Osteoblast (primary cell): ENCODE data around the gene FOXRED2. TPM values are rescaled to one million over a fixed set of nuclear protein-coding genes. Genes with fewer than 3 reads are reported as not detected.
A peak's percentile ranks its signal among the peaks of the same experiment; 100 is the strongest.

Experiments used
- DNase-seq: peaks from one replicate; pipeline ENCODE4 v3.0.0; 2011; ENCODE audit warnings: low spot score, mixed read lengths; ENCODE audit not compliant: insufficient read length; ENCODE audit errors: missing footprints
- H2AFZ ChIP-seq: 2 replicates; pipeline ENCODE4 v1.6.0; 2011; ENCODE audit warnings: mild to moderate bottlenecking, low read length
- H3K27ac ChIP-seq: 2 replicates; pipeline ENCODE4 v1.5.1; 2011; ENCODE audit warnings: mild to moderate bottlenecking, low read depth, low read length, moderate library complexity
- H3K27me3 ChIP-seq: 2 replicates; pipeline ENCODE4 v1.6.0; 2012; ENCODE audit warnings: mild to moderate bottlenecking, control low read depth, inconsistent platforms, low read length, moderate library complexity; ENCODE audit not compliant: insufficient read depth
- H3K36me3 ChIP-seq: 2 replicates; pipeline ENCODE4 v1.5.1; 2011; ENCODE audit warnings: mild to moderate bottlenecking, low read length, control low read depth, moderate library complexity; ENCODE audit not compliant: insufficient read depth
- H3K4me1 ChIP-seq: 2 replicates; pipeline ENCODE4 v1.5.1; 2011; ENCODE audit warnings: mild to moderate bottlenecking, low read length, control low read depth, moderate library complexity; ENCODE audit not compliant: insufficient read depth
- H3K4me2 ChIP-seq: 2 replicates; pipeline ENCODE4 v1.6.0; 2011; ENCODE audit warnings: mild to moderate bottlenecking, low read length; ENCODE audit not compliant: insufficient read depth
- H3K4me3 ChIP-seq: fragments of 200-600 bp; sonication (generic); 3 replicates; pipeline ENCODE4 v1.5.1; 2012; ENCODE audit warnings: mild to moderate bottlenecking, low read length, inconsistent platforms; ENCODE audit not compliant: insufficient read depth
- H3K79me2 ChIP-seq: 2 replicates; pipeline ENCODE4 v1.6.0; 2012; ENCODE audit warnings: mild to moderate bottlenecking, low read length, control low read depth, inconsistent platforms; ENCODE audit not compliant: insufficient read depth
- H3K9me3 ChIP-seq: 2 replicates; pipeline ENCODE4 v1.5.1; 2011; ENCODE audit warnings: low read depth, low read length, control low read depth
- H4K20me1 ChIP-seq: 2 replicates; pipeline ENCODE4 v1.6.0; 2012; ENCODE audit warnings: mild to moderate bottlenecking, low read length, control low read depth; ENCODE audit not compliant: insufficient read depth
- total RNA-seq: library from RNA; depleted of rRNA; stranded (reverse); fragments of >200 nt; gene quantifications from 2 replicates; pipeline ENCODE4 v1.2.3, GENCODE V29; 2012
- TF ChIP-seq, protein P1 (sequence below): IDR thresholded peaks from 2 replicates; pipeline ENCODE4 v1.5.1; 2011; ENCODE audit warnings: mild to moderate bottlenecking, low read depth, low read length, moderate library complexity; ENCODE audit errors: extremely low read depth

The FOXRED2 gene
- total RNA-seq, 1 donor: 16.3 TPM

DNA sequence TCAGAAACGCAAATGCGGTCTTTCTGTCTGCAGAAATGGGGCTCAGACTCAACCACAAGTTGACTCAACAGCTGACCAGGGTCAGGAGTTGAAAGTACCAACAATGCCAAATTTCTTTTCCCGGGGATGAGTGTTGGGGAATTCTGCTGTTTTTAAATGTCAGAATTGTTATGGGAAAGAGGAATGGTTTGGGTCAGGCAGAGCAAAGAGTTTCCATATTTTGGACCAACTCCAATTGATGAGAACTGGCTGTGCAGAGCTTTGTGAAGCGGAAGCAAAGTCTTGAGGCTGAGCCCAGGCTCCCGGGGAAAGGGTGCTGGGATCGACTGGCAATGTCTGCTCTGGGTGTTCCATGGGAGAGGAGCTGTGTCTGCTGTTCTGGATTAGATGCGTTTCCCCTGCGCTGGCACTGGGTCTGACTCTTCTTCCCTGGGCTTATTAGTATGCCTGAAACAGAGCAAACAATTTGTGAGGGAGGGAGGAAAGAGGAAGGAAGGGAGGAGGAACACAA lies 61.6 kb downstream of the FOXRED2 start:
- Histone ChIP-seq H3K4me3 (peak overlapping the region; percentile 2), H3K4me2 (peak overlapping the region; percentile 36), H4K20me1 (no peaks in the 10 kb centered on the region)

GRCh38 chr22:36443198-36443770 lies 63.6 kb downstream of the FOXRED2 start:
- Histone ChIP-seq H3K4me2 (no peak overlapping the region), H2AFZ (no peak overlapping the region), H3K9me3 (no peaks in the 10 kb centered on the region), H3K27me3 (no peaks in the 10 kb centered on the region), H3K27ac (no peak overlapping the region), H3K4me1 (peaks cover 31% of the 10 kb centered on the region), H3K36me3 (no peaks in the 10 kb centered on the region), H3K4me3 (no peak overlapping the region), H3K79me2 (no peaks in the 10 kb centered on the region), H4K20me1 (no peaks in the 10 kb centered on the region)
- TF ChIP-seq, protein P1, sequence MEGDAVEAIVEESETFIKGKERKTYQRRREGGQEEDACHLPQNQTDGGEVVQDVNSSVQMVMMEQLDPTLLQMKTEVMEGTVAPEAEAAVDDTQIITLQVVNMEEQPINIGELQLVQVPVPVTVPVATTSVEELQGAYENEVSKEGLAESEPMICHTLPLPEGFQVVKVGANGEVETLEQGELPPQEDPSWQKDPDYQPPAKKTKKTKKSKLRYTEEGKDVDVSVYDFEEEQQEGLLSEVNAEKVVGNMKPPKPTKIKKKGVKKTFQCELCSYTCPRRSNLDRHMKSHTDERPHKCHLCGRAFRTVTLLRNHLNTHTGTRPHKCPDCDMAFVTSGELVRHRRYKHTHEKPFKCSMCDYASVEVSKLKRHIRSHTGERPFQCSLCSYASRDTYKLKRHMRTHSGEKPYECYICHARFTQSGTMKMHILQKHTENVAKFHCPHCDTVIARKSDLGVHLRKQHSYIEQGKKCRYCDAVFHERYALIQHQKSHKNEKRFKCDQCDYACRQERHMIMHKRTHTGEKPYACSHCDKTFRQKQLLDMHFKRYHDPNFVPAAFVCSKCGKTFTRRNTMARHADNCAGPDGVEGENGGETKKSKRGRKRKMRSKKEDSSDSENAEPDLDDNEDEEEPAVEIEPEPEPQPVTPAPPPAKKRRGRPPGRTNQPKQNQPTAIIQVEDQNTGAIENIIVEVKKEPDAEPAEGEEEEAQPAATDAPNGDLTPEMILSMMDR: no peak
- DNase-seq: no peak

More for the DNA sequence above, 61.6 kb downstream of the FOXRED2 start:
- H3K4me1 ChIP-seq: peaks cover 17% of the 10 kb centered on the region
- TF ChIP-seq, protein P1: no peak
- no peaks in the 10 kb centered on the region for H3K36me3 ChIP-seq
- peak; percentile 95 for DNase-seq
- H3K9me3 ChIP-seq: no peaks in the 10 kb centered on the region
- H2AFZ ChIP-seq: peak overlapping the region; percentile 30
- H3K79me2 ChIP-seq: no peaks in the 10 kb centered on the region
- H3K27me3 ChIP-seq: no peaks in the 10 kb centered on the region
- peak overlapping the region; percentile 64 for H3K27ac ChIP-seq

DNA sequence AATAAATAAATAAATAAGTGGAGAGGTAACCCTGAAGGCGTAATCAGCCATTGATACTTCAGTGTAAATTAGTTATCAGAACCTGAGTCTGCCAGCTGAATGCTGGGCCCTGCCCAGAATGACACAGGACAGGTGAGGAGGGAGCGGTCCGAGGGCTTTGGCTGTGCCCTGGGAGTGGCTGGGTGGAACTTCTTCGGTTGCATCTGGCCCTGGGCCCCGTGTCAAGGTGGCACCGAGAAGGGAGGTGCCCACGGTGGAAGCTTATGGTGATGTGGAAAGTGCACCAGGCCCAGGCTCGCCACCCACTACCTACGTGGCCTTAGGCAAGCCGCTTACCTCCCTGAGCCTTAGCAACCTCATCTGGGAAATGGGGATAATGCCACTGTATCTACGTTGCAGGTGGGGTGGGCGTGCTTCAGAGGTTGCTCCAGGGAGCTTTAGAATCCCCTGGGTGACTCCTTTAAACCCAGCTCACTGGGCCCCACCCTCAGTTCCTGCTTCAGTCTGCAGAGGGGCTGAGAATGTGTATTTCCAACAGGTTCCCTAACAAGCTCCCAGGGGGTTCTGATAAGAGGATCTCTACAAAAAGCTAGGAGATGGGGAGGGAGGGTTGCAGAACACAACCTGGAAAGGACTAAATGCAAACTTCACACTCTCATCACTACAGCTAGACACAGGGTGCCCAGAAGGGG lies 64.2 kb downstream of the FOXRED2 start:
- TF ChIP-seq, protein P1: no peak
- Histone ChIP-seq H2AFZ (no peak overlapping the region), H3K79me2 (no peaks in the 10 kb centered on the region), H3K4me3 (no peak overlapping the region), H3K27ac (no peak overlapping the region), H3K4me1 (peaks cover 31% of the 10 kb centered on the region), H4K20me1 (no peaks in the 10 kb centered on the region), H3K9me3 (no peaks in the 10 kb centered on the region), H3K36me3 (no peaks in the 10 kb centered on the region), H3K4me2 (no peak overlapping the region), H3K27me3 (no peaks in the 10 kb centered on the region)
- no peak for DNase-seq

DNA sequence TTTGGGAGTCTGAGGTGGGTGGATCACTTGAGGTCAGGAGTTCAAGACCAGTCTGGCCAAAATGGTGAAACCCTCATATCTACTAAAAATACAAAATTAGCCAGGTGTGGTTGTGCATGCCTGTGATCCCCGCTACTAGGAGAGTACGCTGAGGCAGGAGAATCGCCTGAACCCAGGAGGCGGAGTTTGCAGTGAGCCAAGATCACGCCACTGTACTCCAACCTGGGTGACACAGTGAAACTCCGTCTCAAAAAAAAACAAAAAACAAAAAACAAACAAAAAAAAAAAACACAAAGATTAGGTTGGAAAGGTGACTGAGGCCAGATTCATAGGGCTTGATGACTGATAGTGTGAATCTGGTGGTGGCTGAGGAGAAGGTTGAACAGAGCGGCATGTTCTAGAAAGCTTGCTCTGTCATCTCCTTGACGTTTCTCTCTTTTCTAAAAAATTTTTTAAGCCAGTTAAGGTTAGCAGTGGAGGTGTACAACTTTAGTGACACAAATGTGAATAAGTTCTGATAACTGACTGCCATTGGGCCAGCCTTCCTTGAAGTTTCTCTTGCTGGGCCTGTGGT lies 66.3 kb downstream of the FOXRED2 start:
- TF ChIP-seq, protein P1: no peak
- H3K9me3 ChIP-seq: no peaks in the 10 kb centered on the region
- H3K27me3 ChIP-seq: no peaks in the 10 kb centered on the region
- peak overlapping the region; percentile 25 for H2AFZ ChIP-seq
- no peaks in the 10 kb centered on the region for H4K20me1 ChIP-seq
- peaks cover 29% of the 10 kb centered on the region for H3K4me1 ChIP-seq
- DNase-seq: peak; percentile 34
- H3K79me2 ChIP-seq: no peaks in the 10 kb centered on the region
- no peaks in the 10 kb centered on the region for H3K36me3 ChIP-seq
- peak overlapping the region; percentile 68 for H3K27ac ChIP-seq
- no peak overlapping the region for H3K4me3 ChIP-seq
- H3K4me2 ChIP-seq: no peak overlapping the region
